H1 (cell line): Measurements from ENCODE around the gene SOX15. TPM values are rescaled to one million over a fixed set of nuclear protein-coding genes. Genes with fewer than 3 reads are reported as not detected.

Experiments
- ATF2 ChIP-seq: IDR thresholded peaks from 2 replicates; pipeline ENCODE4 v1.6.1; 2012; ENCODE audit warnings: low read length, inconsistent platforms
- BRCA1 ChIP-seq: IDR thresholded peaks from 2 replicates; pipeline ENCODE4 v1.6.1; 2012; ENCODE audit warnings: low read depth, low read length, improper control_type of control experiment
- CEBPB ChIP-seq: IDR thresholded peaks from 2 replicates; pipeline ENCODE4 v1.6.1; 2012; ENCODE audit warnings: low read depth, low read length
- KDM4A ChIP-seq: IDR thresholded peaks from one replicate; pipeline ENCODE4 v1.7.1; 2012; ENCODE audit warnings: low read depth, mild to moderate bottlenecking, moderate library complexity, low read length, inconsistent platforms; ENCODE audit not compliant: severe bottlenecking
- polyA plus RNA-seq, 7 experiments: library from polyadenylated mRNA; depleted of rRNA in 3 of 7; stranded (reverse) in 5 of 7; unstranded in 2 of 7; fragments of >200 nt in 5 of 7; fragments of 200-250 nt in 2 of 7; gene quantifications; 1 replicate in 5 of 7; 2 replicates in 1 of 7; 4 replicates in 1 of 7; pipeline versions ENCODE4 v1.2.1 to v1.2.3, GENCODE V29; 2011 to 2013; ENCODE audit warnings: missing spikeins in 2 of 7, mixed read lengths in 2 of 7
- small RNA-seq: library from polyadenylated mRNA; stranded (forward); fragments of <200 nt; extraction: miRNeasy Mini kit (QIAGEN cat#:217004); gene quantifications from one replicate; pipeline ENCODE3, GENCODE V24; 2013; ENCODE audit not compliant: insufficient read depth
- total RNA-seq: library from RNA; stranded (reverse); fragmentation: NEBNext Ultra II Directional; extraction: Animal tissue kit (Norgen Biotek cat#: 25700); gene quantifications from 2 replicates; pipeline ENCODE4 v1.2.1, GENCODE V29; 2021

Gene SOX15
- total and polyA plus RNA-seq, 2 of the 8 experiments (the other 6 are each of a cell fraction or from before 2014, with no cell fraction given) = 14.3 to 26.8 TPM

- TF ChIP-seq ATF2 = no peak
- TF ChIP-seq CEBPB = no peak
- no peak for TF ChIP-seq KDM4A
- TF ChIP-seq BRCA1 = no peak
- TF ChIP-seq, all 59 proteins: peak for 0
These were observed 50.9 kb downstream of the SOX15 start (continued) for GRCh38 chr17:7538891-7539545.

Small RNA genes lying within 50 kb of the gene (small RNA-seq; reads per million reads assigned to genes)
- gene CD68 (not detected), gene SNORA48 (not detected), gene SNORD10 (not detected)

Other genes starting within 250 kb of the SOX15 start
- gene KCTD11, start 237.9 kb downstream of the SOX15 start, total RNA-seq = 8.7 and 9.2 TPM in 2 replicates
- 8.6 and 11.7 TPM in 2 replicates for gene KCTD11, start 237.9 kb downstream of the SOX15 start, polyA plus RNA-seq (2011; rRNA removed)
- 0.38 TPM in 1 of 2 replicates, not detected in the other for gene TMEM95, start 234.9 kb downstream of the SOX15 start, total RNA-seq
- gene TMEM95, start 234.9 kb downstream of the SOX15 start, polyA plus RNA-seq (2011; rRNA removed) = not detected in 2 replicates
- gene TNK1, start 209.0 kb downstream of the SOX15 start, total RNA-seq = 7.6 and 8.7 TPM in 2 replicates
- gene TNK1, start 209.0 kb downstream of the SOX15 start, polyA plus RNA-seq (2011; rRNA removed) = 9.5 and 13.4 TPM in 2 replicates
- gene PLSCR3, start 195.6 kb downstream of the SOX15 start, total RNA-seq = 35.7 and 38.7 TPM in 2 replicates
- 36.1 and 69.0 TPM in 2 replicates for gene PLSCR3, start 195.6 kb downstream of the SOX15 start, polyA plus RNA-seq (2011; rRNA removed)
- 97.0 and 104 TPM in 2 replicates for gene TMEM256, start 186.0 kb downstream of the SOX15 start, total RNA-seq
- 350 and 405 TPM in 2 replicates for gene TMEM256, start 186.0 kb downstream of the SOX15 start, polyA plus RNA-seq (2011; rRNA removed)
- gene NLGN2, start 182.2 kb downstream of the SOX15 start, total RNA-seq = 62.6 and 62.8 TPM in 2 replicates
- gene NLGN2, start 182.2 kb downstream of the SOX15 start, polyA plus RNA-seq (2011; rRNA removed) = 21.2 and 45.6 TPM in 2 replicates
- gene SPEM1, start 169.8 kb downstream of the SOX15 start, total RNA-seq = not detected in 2 replicates
- gene SPEM1, start 169.8 kb downstream of the SOX15 start, polyA plus RNA-seq (2011; rRNA removed) = 0.09 TPM in 1 of 2 replicates, not detected in the other
- not detected in 2 replicates for gene SPEM2, start 164.5 kb downstream of the SOX15 start, total RNA-seq
- gene SPEM2, start 164.5 kb downstream of the SOX15 start, polyA plus RNA-seq (2011; rRNA removed) = 0.03 and 0.17 TPM in 2 replicates
- gene SPEM3, start 161.2 kb downstream of the SOX15 start, total RNA-seq = not detected in 2 replicates
- gene SPEM3, start 161.2 kb downstream of the SOX15 start, polyA plus RNA-seq (2011; rRNA removed) = 0.02 TPM in 1 of 2 replicates, not detected in the other
- gene TMEM102, start 154.7 kb downstream of the SOX15 start, total RNA-seq = 11.2 and 12.2 TPM in 2 replicates
- gene TMEM102, start 154.7 kb downstream of the SOX15 start, polyA plus RNA-seq (2011; rRNA removed) = 10.2 and 14.9 TPM in 2 replicates
- gene FGF11, start 150.6 kb downstream of the SOX15 start, total RNA-seq = 11.8 and 15.0 TPM in 2 replicates
- gene FGF11, start 150.6 kb downstream of the SOX15 start, polyA plus RNA-seq (2011; rRNA removed) = 26.1 and 42.0 TPM in 2 replicates
- gene CHRNB1, start 145.0 kb downstream of the SOX15 start, total RNA-seq = 13.8 and 14.1 TPM in 2 replicates
- 28.2 and 33.6 TPM in 2 replicates for gene CHRNB1, start 145.0 kb downstream of the SOX15 start, polyA plus RNA-seq (2011; rRNA removed)
- 10.1 and 11.2 TPM in 2 replicates for gene ZBTB4, start 110.5 kb downstream of the SOX15 start, total RNA-seq
- gene ZBTB4, start 110.5 kb downstream of the SOX15 start, polyA plus RNA-seq (2011; rRNA removed) = 5.9 and 8.1 TPM in 2 replicates
- gene SLC35G6, start 108.6 kb downstream of the SOX15 start, total RNA-seq = not detected in 2 replicates
- gene SLC35G6, start 108.6 kb downstream of the SOX15 start, polyA plus RNA-seq (2011; rRNA removed) = 0.05 TPM in 1 of 2 replicates, not detected in the other
- gene POLR2A, start 105.7 kb downstream of the SOX15 start, total RNA-seq = 150 and 157 TPM in 2 replicates
- 26.8 and 62.7 TPM in 2 replicates for gene POLR2A, start 105.7 kb downstream of the SOX15 start, polyA plus RNA-seq (2011; rRNA removed)
- 5.5 and 7.2 TPM in 2 replicates for gene TNFSF12, start 41.0 kb downstream of the SOX15 start, total RNA-seq
- 9.6 and 15.8 TPM in 2 replicates for gene TNFSF12, start 41.0 kb downstream of the SOX15 start, polyA plus RNA-seq (2011; rRNA removed)
- 2.1 and 2.3 TPM in 2 replicates for gene TNFSF13, start 31.3 kb downstream of the SOX15 start, total RNA-seq
- gene TNFSF13, start 31.3 kb downstream of the SOX15 start, polyA plus RNA-seq (2011; rRNA removed) = 2.6 and 3.1 TPM in 2 replicates
- gene SENP3, start 28.2 kb downstream of the SOX15 start, total RNA-seq = 80.3 and 86.2 TPM in 2 replicates
- gene SENP3, start 28.2 kb downstream of the SOX15 start, polyA plus RNA-seq (2011; rRNA removed) = 87.3 and 129 TPM in 2 replicates
- 0.31 TPM in 1 of 2 replicates, not detected in the other for gene CD68, start 10.5 kb downstream of the SOX15 start, total RNA-seq
- 0.18 and 0.35 TPM in 2 replicates for gene CD68, start 10.5 kb downstream of the SOX15 start, polyA plus RNA-seq (2011; rRNA removed)
- gene MPDU1, start 6.2 kb downstream of the SOX15 start, total RNA-seq = 63.2 and 66.9 TPM in 2 replicates
- gene MPDU1, start 6.2 kb downstream of the SOX15 start, polyA plus RNA-seq (2011; rRNA removed) = 142 and 154 TPM in 2 replicates
- gene FXR2, start 24.8 kb upstream of the SOX15 start, total RNA-seq = 26.2 and 26.8 TPM in 2 replicates
- gene FXR2, start 24.8 kb upstream of the SOX15 start, polyA plus RNA-seq (2011; rRNA removed) = 44.0 and 63.3 TPM in 2 replicates
- 72.3 and 75.3 TPM in 2 replicates for gene SAT2, start 37.7 kb upstream of the SOX15 start, total RNA-seq
- 36.4 and 36.5 TPM in 2 replicates for gene SAT2, start 37.7 kb upstream of the SOX15 start, polyA plus RNA-seq (2011; rRNA removed)
- 0.69 and 1.2 TPM in 2 replicates for gene SHBG, start 40.0 kb upstream of the SOX15 start, total RNA-seq
- 1.1 and 1.3 TPM in 2 replicates for gene SHBG, start 40.0 kb upstream of the SOX15 start, polyA plus RNA-seq (2011; rRNA removed)
- gene ATP1B2, start 60.8 kb upstream of the SOX15 start, total RNA-seq = 19.8 and 21.0 TPM in 2 replicates
- gene ATP1B2, start 60.8 kb upstream of the SOX15 start, polyA plus RNA-seq (2011; rRNA removed) = 9.1 and 12.6 TPM in 2 replicates
- 198 and 210 TPM in 2 replicates for gene TP53, start 97.4 kb upstream of the SOX15 start, total RNA-seq
- gene TP53, start 97.4 kb upstream of the SOX15 start, polyA plus RNA-seq (2011; rRNA removed) = 143 and 149 TPM in 2 replicates
- gene WRAP53, start 98.4 kb upstream of the SOX15 start, total RNA-seq = 29.3 and 30.1 TPM in 2 replicates
- gene WRAP53, start 98.4 kb upstream of the SOX15 start, polyA plus RNA-seq (2011; rRNA removed) = 29.2 and 38.4 TPM in 2 replicates
- 15.0 and 16.0 TPM in 2 replicates for gene EFNB3, start 115.1 kb upstream of the SOX15 start, total RNA-seq
- 27.1 and 27.3 TPM in 2 replicates for gene EFNB3, start 115.1 kb upstream of the SOX15 start, polyA plus RNA-seq (2011; rRNA removed)
- gene DNAH2, start 127.7 kb upstream of the SOX15 start, total RNA-seq = 0.13 and 0.21 TPM in 2 replicates
- gene DNAH2, start 127.7 kb upstream of the SOX15 start, polyA plus RNA-seq (2011; rRNA removed) = 0.18 and 0.25 TPM in 2 replicates
- 3.4 and 3.7 TPM in 2 replicates for gene KDM6B, start 244.1 kb upstream of the SOX15 start, total RNA-seq
- gene KDM6B, start 244.1 kb upstream of the SOX15 start, polyA plus RNA-seq (2011; rRNA removed) = 0.48 and 0.80 TPM in 2 replicates